HepG2 (cell line): ENCODE data around the gene FIS1. TPM values are rescaled to one million over a fixed set of nuclear protein-coding genes. Genes with fewer than 3 reads are reported as not detected.
A peak's percentile ranks its signal among the peaks of the same experiment; 100 is the strongest.

ENCODE experiments used
- AGO2 ChIP-seq: fragments of 200-400 bp; formaldehyde crosslinking; optimal IDR thresholded peaks from 2 replicates; pipeline ENCODE3; 2017; ENCODE audit warnings: mild to moderate bottlenecking, low read depth, low read length, moderate library complexity
- ATF5 ChIP-seq: sonication (generic); formaldehyde crosslinking; IDR thresholded peaks from 2 replicates; pipeline ENCODE4 v1.4.0; 2020; ENCODE audit warnings: mild to moderate bottlenecking, low read depth, missing genetic modification reagents
- CHCHD3 ChIP-seq: sonication (generic); formaldehyde crosslinking; IDR thresholded peaks from 2 replicates; pipeline ENCODE4 v1.8.0; 2022; ENCODE audit warnings: mild to moderate bottlenecking, missing genetic modification reagents, moderate library complexity
- ELF3 ChIP-seq: IDR thresholded peaks from 2 replicates; pipeline ENCODE4 v1.6.1; 2016; ENCODE audit warnings: missing genetic modification reagents, missing compliant biosample characterization
- HIC2 ChIP-seq: sonication (generic); formaldehyde crosslinking; IDR thresholded peaks from 2 replicates; pipeline ENCODE4 v1.9.0; 2022; ENCODE audit warnings: low read depth, missing genetic modification reagents
- HNF4A ChIP-seq: sonication (generic); formaldehyde crosslinking; IDR thresholded peaks from 2 replicates; pipeline ENCODE4 v1.4.0; 2020; ENCODE audit warnings: missing genetic modification reagents
- JUND ChIP-seq: sonication (generic); formaldehyde crosslinking; IDR thresholded peaks from 2 replicates; pipeline ENCODE4 v1.8.0; 2022; ENCODE audit warnings: mild to moderate bottlenecking, missing genetic modification reagents
- KLF9 ChIP-seq: IDR thresholded peaks from 2 replicates; pipeline ENCODE4 v1.6.1; 2016; ENCODE audit warnings: low read depth
- MYC ChIP-seq: sonication (generic); formaldehyde crosslinking; IDR thresholded peaks from 2 replicates; pipeline ENCODE4 v1.9.0; 2021; ENCODE audit warnings: missing genetic modification reagents, borderline replicate concordance
- NFKBIZ ChIP-seq: IDR thresholded peaks from 2 replicates; pipeline ENCODE4 v1.6.1; 2018; ENCODE audit warnings: missing genetic modification reagents, missing compliant biosample characterization
- NFYC ChIP-seq: IDR thresholded peaks from 2 replicates; pipeline ENCODE4 v1.6.1; 2016; ENCODE audit warnings: missing genetic modification reagents, missing compliant biosample characterization
- NKX3-1 ChIP-seq: sonication (generic); formaldehyde crosslinking; IDR thresholded peaks from 2 replicates; pipeline ENCODE4 v1.5.0; 2020; ENCODE audit warnings: missing genetic modification reagents
- PLSCR1 ChIP-seq: sonication (generic); formaldehyde crosslinking; IDR thresholded peaks from 2 replicates; pipeline ENCODE4 v1.5.0; 2020; ENCODE audit warnings: missing genetic modification reagents, mild to moderate bottlenecking, borderline replicate concordance
- RCOR2 ChIP-seq: IDR thresholded peaks from 2 replicates; pipeline ENCODE4 v1.6.1; 2016; ENCODE audit warnings: missing biosample characterization, missing genetic modification reagents
- SAP130 ChIP-seq: IDR thresholded peaks from 2 replicates; pipeline ENCODE4 v1.6.1; 2016; ENCODE audit warnings: low read depth
- SRSF4 ChIP-seq: fragments of 200-400 bp; formaldehyde crosslinking; IDR thresholded peaks from one replicate; pipeline ENCODE4 v1.6.1; 2018; ENCODE audit warnings: mild to moderate bottlenecking, low read depth, low read length, moderate library complexity; ENCODE audit not compliant: poor library complexity, severe bottlenecking
- TCF7L2 ChIP-seq: IDR thresholded peaks from 2 replicates; pipeline ENCODE4 v1.6.1; 2011; ENCODE audit warnings: mild to moderate bottlenecking, low read depth, low read length, moderate library complexity
- TEAD2 ChIP-seq: sonication (generic); formaldehyde crosslinking; IDR thresholded peaks from 2 replicates; pipeline ENCODE4 v1.9.0; 2021; ENCODE audit warnings: missing genetic modification reagents
- TSC22D2 ChIP-seq: sonication (generic); formaldehyde crosslinking; IDR thresholded peaks from 2 replicates; pipeline ENCODE4 v1.5.1; 2020; ENCODE audit warnings: missing genetic modification reagents, mild to moderate bottlenecking, borderline replicate concordance
- ZNF350 ChIP-seq: sonication (generic); formaldehyde crosslinking; IDR thresholded peaks from 2 replicates; pipeline ENCODE4 v1.4.0; 2020; ENCODE audit warnings: mild to moderate bottlenecking, low read depth, missing genetic modification reagents, borderline replicate concordance
- ZNF431 ChIP-seq: sonication (generic); formaldehyde crosslinking; IDR thresholded peaks from 2 replicates; pipeline ENCODE4 v1.9.0; 2022; ENCODE audit warnings: missing genetic modification reagents, low read depth, mild to moderate bottlenecking, borderline replicate concordance
- ZNF589 ChIP-seq: sonication (generic); formaldehyde crosslinking; conservative IDR thresholded peaks from 2 replicates; pipeline ENCODE4 v1.8.0; 2022; ENCODE audit warnings: mild to moderate bottlenecking, moderate library complexity, missing genetic modification reagents
- ZNF784 ChIP-seq: sonication (generic); formaldehyde crosslinking; IDR thresholded peaks from 2 replicates; pipeline ENCODE4 v1.5.1; 2020; ENCODE audit warnings: missing genetic modification reagents, mild to moderate bottlenecking, borderline replicate concordance
- ZNF800 ChIP-seq: sonication (generic); formaldehyde crosslinking; IDR thresholded peaks from 2 replicates; pipeline ENCODE4 v1.4.0; 2020; ENCODE audit warnings: missing genetic modification reagents
- ZSCAN30 ChIP-seq: sonication (generic); formaldehyde crosslinking; IDR thresholded peaks from 2 replicates; pipeline ENCODE4 v1.5.0; 2020; ENCODE audit warnings: mild to moderate bottlenecking, missing genetic modification reagents
- polyA plus RNA-seq, 8 experiments: library from polyadenylated mRNA; depleted of rRNA in 3 of 8; stranded (reverse) in 7 of 8; unstranded in 1 of 8; fragments of >200 nt; fragmentation: Illumina TruSeq in 4 of 8; extraction: Trizol in 4 of 8; gene quantifications; 2 replicates each; pipeline versions ENCODE4 v1.2.1 to v1.2.3, GENCODE V29; 2011 to 2016; ENCODE audit warnings: low read depth in 4 of 8, missing spikeins in 1 of 8, mixed read lengths in 1 of 8; ENCODE audit not compliant: insufficient read depth in 1 of 8
- total RNA-seq, 5 experiments: library from RNA; depleted of rRNA; stranded (reverse); fragments of >200 nt; fragmentation: Illumina TruSeq; extraction: Trizol; gene quantifications; 2 replicates each; pipeline ENCODE4 v1.2.3, GENCODE V29; 2016; ENCODE audit warnings: low read depth in 1 of 5

FIS1 gene
- total and polyA plus RNA-seq, 2 of the 13 experiments (the other 11 are each of a cell fraction or from before 2014, with no cell fraction given) = 97.5 to 101 TPM

GRCh38 chr7:101217388-101218235 lies 27.3 kb downstream of the FIS1 start, which contains the start of the genes PLOD3 and ZNHIT1 (continued):
- TF ChIP-seq SAP130 (peak; percentile 91), ATF5 (CRISPR knock-in tag) (no peak), TCF7L2 (no peak), AGO2 (peak; percentile 6), SRSF4 (no peak), MYC (CRISPR knock-in tag) (peak; percentile 91), ZNF350 (peak; percentile 45; the same call in 1 of the 2 replicates), ZNF431 (CRISPR knock-in tag) (0 out of 2 replicates have a peak, but pooled peaks have one; percentile 58), NKX3-1 (no peak), ZSCAN30 (no peak), HNF4A (CRISPR knock-in tag) (peak; percentile 47), RCOR2 (no peak), CHCHD3 (CRISPR knock-in tag) (no peak), TSC22D2 (no peak), NFKBIZ (CRISPR knock-in tag) (no peak), HIC2 (no peak), ZNF589 (CRISPR knock-in tag) (peak; percentile 61; the same call in 1 of the 2 replicates), ELF3 (peak; percentile 55), NFYC (no peak), ZNF800 (CRISPR knock-in tag) (peak; percentile 63; the same call in 1 of the 2 replicates), KLF9 (peak; percentile 66; the same call in 1 of the 2 replicates), ZNF784 (CRISPR knock-in tag) (no peak), TEAD2 (CRISPR knock-in tag) (no peak), JUND (CRISPR knock-in tag) (no peak), PLSCR1 (no peak)
